PC-9 (cell line): ENCODE results near the gene C6orf15. TPM values are rescaled to one million over a fixed set of nuclear protein-coding genes. Genes with fewer than 3 reads are reported as not detected.

Source experiments
- BruUV-seq: library from RNA; stranded (reverse); fragments of 400-500 nt; replicated peaks from 2 replicates; lab custom pipeline; 2021; lab: Mats Ljungman, UMichigan
- CTCF ChIA-PET: fragments of 300-600 bp; sonication (Branson Sonifier 250); formaldehyde crosslinking; loops from one replicate; lab custom pipeline; 2022; ENCODE audit warnings: antibody characterized with exemption; lab: Charles Lee
- POLR2A ChIA-PET: fragments of 300-600 bp; sonication (Branson Sonifier 250); formaldehyde crosslinking; loops from one replicate; lab custom pipeline; 2022; ENCODE audit warnings: antibody characterized with exemption; ENCODE audit not compliant: unreplicated experiment; lab: Charles Lee
- DNase-seq, 2 experiments: peaks; one replicate each; pipeline versions ENCODE4 v3.0.0 to v3.0.0-alpha.2; 2015 to 2022; ENCODE audit warnings: mixed read lengths in 1 of 2
- H2AFZ ChIP-seq: fragments of 200-600 bp; sonication (generic); 2 replicates; pipeline ENCODE4 v1.8.1; 2017; ENCODE audit warnings: antibody characterized with exemption
- H3F3A ChIP-seq: fragments of 200-600 bp; sonication (generic); 2 replicates; pipeline ENCODE4 v1.8.1; 2017; ENCODE audit warnings: antibody characterized with exemption, mild to moderate bottlenecking, low read depth; ENCODE audit not compliant: insufficient read depth
- H3K27ac ChIP-seq: fragments of 200-600 bp; sonication (generic); 2 replicates; pipeline ENCODE4 v1.6.1; 2016; ENCODE audit warnings: mixed run types
- H3K27me3 ChIP-seq: fragments of 200-600 bp; sonication (generic); 2 replicates; pipeline ENCODE4 v1.6.1; 2016; ENCODE audit warnings: low read depth, mixed run types; ENCODE audit not compliant: insufficient read depth
- H3K36me3 ChIP-seq: fragments of 200-600 bp; sonication (generic); 2 replicates; pipeline ENCODE4 v1.6.1; 2016; ENCODE audit warnings: low read depth, mixed run types
- H3K4me1 ChIP-seq: fragments of 200-600 bp; sonication (generic); replicated peaks from 2 replicates; pipeline ENCODE4 v1.6.1; 2016; ENCODE audit warnings: mixed run types; ENCODE audit not compliant: insufficient read depth
- H3K4me2 ChIP-seq: fragments of 200-600 bp; sonication (generic); 2 replicates; pipeline ENCODE4 v1.6.1; 2017; ENCODE audit warnings: mixed run types
- H3K4me3 ChIP-seq: fragments of 200-600 bp; sonication (generic); 2 replicates; pipeline ENCODE4 v1.6.1; 2016; ENCODE audit warnings: mixed run types
- H3K79me2 ChIP-seq: fragments of 200-600 bp; sonication (generic); 2 replicates; pipeline ENCODE4 v1.6.1; 2017; ENCODE audit warnings: low read depth, mixed run types
- H3K9me2 ChIP-seq: fragments of 200-600 bp; sonication (generic); 2 replicates; pipeline ENCODE4 v1.8.1; 2017; ENCODE audit warnings: mild to moderate bottlenecking; ENCODE audit not compliant: insufficient read depth
- H3K9me3 ChIP-seq: fragments of 200-600 bp; sonication (generic); 2 replicates; pipeline ENCODE4 v1.8.1; 2016; ENCODE audit warnings: low read depth; ENCODE audit not compliant: insufficient read depth
- H4K20me1 ChIP-seq: fragments of 200-600 bp; sonication (generic); 2 replicates; pipeline ENCODE4 v1.8.1; 2017; ENCODE audit not compliant: insufficient read depth
- EZH2 ChIP-seq: fragments of 200-600 bp; sonication (generic); IDR thresholded peaks from 2 replicates; pipeline ENCODE4 v1.8.0; 2017; ENCODE audit warnings: antibody characterized with exemption, low read depth
- intact Hi-C: fragments of 100-400 bp; cut with micrococcal nuclease; formaldehyde crosslinking; loops from one replicate; pipeline ENCODE4 v1.10.0; 2022; ENCODE audit not compliant: unreplicated experiment
- total RNA-seq: library from RNA; stranded (reverse); gene quantifications from 2 replicates; pipeline ENCODE4 v1.2.3, GENCODE V29; 2021
- TF ChIP-seq, protein P1 (sequence below): fragments of 200-600 bp; sonication (generic); conservative IDR thresholded peaks from 2 replicates; pipeline ENCODE4 v1.6.1; 2017; ENCODE audit warnings: mixed run types, antibody characterized with exemption, mild to moderate bottlenecking, moderate library complexity

The C6orf15 gene
- total RNA-seq, 1 experiment from 2014 or later, result 21.6 TPM

DNA sequence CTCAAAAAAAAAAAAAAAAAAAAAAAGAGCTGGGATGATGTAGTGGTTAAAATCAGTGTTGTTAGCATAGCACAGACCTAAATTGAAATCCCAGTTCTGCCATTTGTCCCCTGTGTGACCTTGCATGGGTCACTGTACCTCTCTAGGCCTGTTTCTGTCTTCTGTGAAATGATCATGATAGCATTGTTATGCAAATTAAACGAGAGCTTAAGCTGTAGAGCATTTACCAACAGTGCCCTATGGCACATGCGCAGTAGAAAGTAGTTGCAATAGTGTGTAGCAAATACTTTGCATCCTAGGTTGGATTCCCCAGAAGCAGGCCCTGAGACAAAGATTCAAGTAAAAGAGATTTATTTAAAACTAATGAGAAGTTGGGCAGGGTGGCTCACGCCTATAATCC is 19.2 kb upstream of the C6orf15 start:
- no peaks in the 10 kb centered on the region for H3K4me1 ChIP-seq
- H3K27ac ChIP-seq, result no peak overlapping the region
- TF ChIP-seq, protein P1, sequence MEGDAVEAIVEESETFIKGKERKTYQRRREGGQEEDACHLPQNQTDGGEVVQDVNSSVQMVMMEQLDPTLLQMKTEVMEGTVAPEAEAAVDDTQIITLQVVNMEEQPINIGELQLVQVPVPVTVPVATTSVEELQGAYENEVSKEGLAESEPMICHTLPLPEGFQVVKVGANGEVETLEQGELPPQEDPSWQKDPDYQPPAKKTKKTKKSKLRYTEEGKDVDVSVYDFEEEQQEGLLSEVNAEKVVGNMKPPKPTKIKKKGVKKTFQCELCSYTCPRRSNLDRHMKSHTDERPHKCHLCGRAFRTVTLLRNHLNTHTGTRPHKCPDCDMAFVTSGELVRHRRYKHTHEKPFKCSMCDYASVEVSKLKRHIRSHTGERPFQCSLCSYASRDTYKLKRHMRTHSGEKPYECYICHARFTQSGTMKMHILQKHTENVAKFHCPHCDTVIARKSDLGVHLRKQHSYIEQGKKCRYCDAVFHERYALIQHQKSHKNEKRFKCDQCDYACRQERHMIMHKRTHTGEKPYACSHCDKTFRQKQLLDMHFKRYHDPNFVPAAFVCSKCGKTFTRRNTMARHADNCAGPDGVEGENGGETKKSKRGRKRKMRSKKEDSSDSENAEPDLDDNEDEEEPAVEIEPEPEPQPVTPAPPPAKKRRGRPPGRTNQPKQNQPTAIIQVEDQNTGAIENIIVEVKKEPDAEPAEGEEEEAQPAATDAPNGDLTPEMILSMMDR, result no peak
- no peak for TF ChIP-seq EZH2
- H3K36me3 ChIP-seq, result no peaks in the 10 kb centered on the region
- H3K4me3 ChIP-seq, result no peak overlapping the region
- H3K9me2 ChIP-seq, result no peaks in the 10 kb centered on the region
- BruUV-seq, result no TSS peak
- H2AFZ ChIP-seq, result no peak overlapping the region
- no peaks in the 10 kb centered on the region for H3F3A ChIP-seq
- H4K20me1 ChIP-seq, result no peaks in the 10 kb centered on the region
- DNase-seq, result no peak
- CTCF ChIA-PET, result interaction anchor here (0.7 to 1.4 kb wide), 4 partner anchors 14 to 663 kb away, joined by 3 to 8 read pairs (median 6); no protein-coding TSS in a partner anchor
- H3K9me3 ChIP-seq, result no peaks in the 10 kb centered on the region
- H3K79me2 ChIP-seq, result no peaks in the 10 kb centered on the region
- POLR2A ChIA-PET, result no interaction called here
- H3K27me3 ChIP-seq, result no peaks in the 10 kb centered on the region
- H3K4me2 ChIP-seq, result no peak overlapping the region
- intact Hi-C loops, result no loop called here

DNA sequence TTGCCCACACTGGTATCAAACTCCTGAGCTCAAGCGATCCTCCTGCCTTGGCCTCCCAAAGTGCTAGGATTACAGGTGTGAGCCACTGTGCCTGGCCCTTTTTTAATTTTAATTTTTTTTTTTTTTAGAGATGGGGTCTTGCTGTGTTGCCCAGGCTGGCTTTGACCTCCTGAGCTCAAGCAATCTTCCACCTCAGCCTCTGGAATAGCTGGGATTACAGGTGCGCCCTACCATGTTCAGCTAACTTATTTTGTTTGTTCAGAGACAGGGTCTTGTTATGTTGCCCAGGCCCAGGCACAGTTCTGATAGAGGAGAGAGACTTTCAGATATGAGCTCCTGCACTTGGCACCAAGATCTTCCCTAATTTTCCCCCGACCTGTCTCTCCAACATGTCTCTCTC is 18.4 kb upstream of the C6orf15 start:
- no peak overlapping the region for H2AFZ ChIP-seq
- H3F3A ChIP-seq, result no peaks in the 10 kb centered on the region
- no peaks in the 10 kb centered on the region for H3K36me3 ChIP-seq
- H3K4me1 ChIP-seq, result peaks cover 2% of the 10 kb centered on the region; the same call in 1 of the 2 replicates
- H3K9me2 ChIP-seq, result no peaks in the 10 kb centered on the region
- no peaks in the 10 kb centered on the region for H3K27me3 ChIP-seq
- H3K9me3 ChIP-seq, result no peaks in the 10 kb centered on the region
- CTCF ChIA-PET, result no interaction called here
- POLR2A ChIA-PET, result interaction anchor here (0.7 kb wide), 1 partner anchor 60 kb away, joined by 4 read pairs; no protein-coding TSS in a partner anchor
- DNase-seq, result no peak
- H3K4me2 ChIP-seq, result no peak overlapping the region
- intact Hi-C loops, result no loop called here
- no peaks in the 10 kb centered on the region for H3K79me2 ChIP-seq
- H3K4me3 ChIP-seq, result no peak overlapping the region
- TF ChIP-seq EZH2, result no peak
- TF ChIP-seq, protein P1, result no peak
- BruUV-seq, result no TSS peak
- H4K20me1 ChIP-seq, result no peaks in the 10 kb centered on the region; the same call in 1 of the 2 replicates
- H3K27ac ChIP-seq, result no peak overlapping the region

DNA sequence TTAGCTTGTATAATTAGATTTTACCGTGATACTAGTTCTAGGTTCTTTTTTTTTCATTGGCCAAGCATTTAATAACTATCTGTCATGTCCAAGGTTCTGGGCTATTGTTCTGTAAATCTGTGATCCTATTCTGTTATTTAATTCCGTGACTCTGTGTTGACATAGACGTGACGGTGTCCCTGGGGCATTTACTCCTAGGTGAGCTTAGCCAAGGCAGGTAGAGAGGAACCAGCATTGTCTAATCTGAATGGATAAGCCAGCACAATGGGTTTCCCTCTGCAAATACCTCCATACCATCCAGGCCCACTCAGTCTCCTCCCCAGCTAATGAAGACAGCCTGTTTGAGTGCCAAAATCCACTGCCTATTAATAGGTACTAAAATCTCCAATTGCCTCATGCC is 16.8 kb upstream of the C6orf15 start:
- ChIA-PET POLR2A (no interaction called here), CTCF (interaction anchor here (0.5 to 1.7 kb wide), 5 partner anchors 27 to 74 kb away, joined by 3 to 5 read pairs (median 4); no protein-coding TSS in a partner anchor)
- H3K9me2 ChIP-seq, result no peaks in the 10 kb centered on the region
- H4K20me1 ChIP-seq, result no peaks in the 10 kb centered on the region; the same call in 1 of the 2 replicates
- H3K4me3 ChIP-seq, result no peak overlapping the region
- H3K79me2 ChIP-seq, result no peaks in the 10 kb centered on the region
- H3K4me1 ChIP-seq, result peaks cover 15% of the 10 kb centered on the region
- H3K27me3 ChIP-seq, result no peaks in the 10 kb centered on the region
- no peak overlapping the region for H3K4me2 ChIP-seq
- TF ChIP-seq EZH2, result no peak
- TF ChIP-seq, protein P1, result no peak
- H3K36me3 ChIP-seq, result no peaks in the 10 kb centered on the region
- no peak for DNase-seq
- intact Hi-C loops, result loop anchor here (2.0 to 5.0 kb wide), 3 partner anchors 57 to 300 kb away; partner anchors contain the start of gene VARS2
- no TSS peak for BruUV-seq
- H3K27ac ChIP-seq, result no peak overlapping the region
- H3K9me3 ChIP-seq, result no peaks in the 10 kb centered on the region
- H3F3A ChIP-seq, result no peaks in the 10 kb centered on the region
- no peak overlapping the region for H2AFZ ChIP-seq
